HG02870 (cell line): ENCODE measurements around the gene RASD2.

Source experiments
- ATAC-seq: cut with Tn5 transposase; IDR thresholded peaks from one replicate; pipeline ENCODE4 v1.9.1; 2021; ENCODE audit warnings: mild to moderate bottlenecking, moderate library complexity; ENCODE audit not compliant: unreplicated experiment

The RASD2 gene

GRCh38 chr22:35539487-35539886 lies 1.1 kb upstream of the RASD2 start:
- ATAC-seq: no peak

GRCh38 chr22:35539910-35540594 lies 579 bp upstream of the RASD2 start:
- ATAC-seq: no peak

GRCh38 chr22:35541254-35541748 lies 670 bp downstream of the RASD2 start:
- ATAC-seq: no peak

GRCh38 chr22:35542157-35542938 lies 1.7 kb downstream of the RASD2 start:
- ATAC-seq: no peak

GRCh38 chr22:35542939-35543516 lies 2.4 kb downstream of the RASD2 start:
- ATAC-seq: no peak

- ATAC-seq: no peak
These were observed 3.1 kb downstream of the RASD2 start for GRCh38 chr22:35543702-35544101.

- no peak for ATAC-seq
These were observed 3.6 kb downstream of the RASD2 start for GRCh38 chr22:35544189-35544588.

GRCh38 chr22:35544827-35545226 lies 4.2 kb downstream of the RASD2 start:
- no peak for ATAC-seq

- no peak for ATAC-seq
These were observed 6.3 kb downstream of the RASD2 start for GRCh38 chr22:35546886-35547285.

GRCh38 chr22:35547987-35548721 lies 7.5 kb downstream of the RASD2 start:
- ATAC-seq: no peak

- no peak for ATAC-seq
These were observed 8.1 kb downstream of the RASD2 start for GRCh38 chr22:35548722-35549112.

- no peak for ATAC-seq
These were observed 8.7 kb downstream of the RASD2 start for GRCh38 chr22:35549328-35549727.

- no peak for ATAC-seq
These were observed 11.0 kb downstream of the RASD2 start for GRCh38 chr22:35551549-35552177.

- ATAC-seq: no peak
These were observed 11.7 kb downstream of the RASD2 start for GRCh38 chr22:35552196-35552842.

GRCh38 chr22:35552846-35553245 lies 12.2 kb downstream of the RASD2 start:
- no peak for ATAC-seq

GRCh38 chr22:35553341-35553740 lies 12.7 kb downstream of the RASD2 start:
- no peak for ATAC-seq

- ATAC-seq: no peak
These were observed 13.7 kb downstream of the RASD2 start for GRCh38 chr22:35554297-35554845.

GRCh38 chr22:35555483-35555890 lies 14.9 kb downstream of the RASD2 start:
- no peak for ATAC-seq

- no peak for ATAC-seq
These were observed 15.4 kb downstream of the RASD2 start for GRCh38 chr22:35555946-35556547.

- ATAC-seq: no peak
These were observed 16.0 kb downstream of the RASD2 start for GRCh38 chr22:35556666-35557065.
